HG03025 (cell line): ENCODE data around the gene PPP1R13B.

Experiments used
- ATAC-seq: cut with Tn5 transposase; IDR thresholded peaks from one replicate; pipeline ENCODE4 v1.9.1; 2021; ENCODE audit warnings: mild to moderate bottlenecking, moderate library complexity; ENCODE audit not compliant: unreplicated experiment, low FRiP score

PPP1R13B gene

DNA sequence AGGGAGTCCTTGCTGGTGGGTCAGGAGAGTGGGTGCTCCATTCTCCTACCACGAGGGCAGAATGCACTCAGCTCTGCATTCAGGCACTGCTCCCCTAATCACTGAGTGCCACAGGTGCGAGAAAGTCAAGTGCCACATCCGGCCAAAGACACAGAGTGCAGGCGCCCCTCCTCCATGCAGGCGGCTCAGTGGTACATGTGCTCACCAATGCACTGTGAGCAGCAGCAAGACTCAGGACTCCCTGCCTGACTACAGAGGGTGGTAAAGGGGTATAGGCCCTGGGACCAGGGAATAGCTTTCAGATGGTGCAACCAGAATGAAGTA lies 98.9 kb downstream of the PPP1R13B start:
- ATAC-seq = no peak

DNA sequence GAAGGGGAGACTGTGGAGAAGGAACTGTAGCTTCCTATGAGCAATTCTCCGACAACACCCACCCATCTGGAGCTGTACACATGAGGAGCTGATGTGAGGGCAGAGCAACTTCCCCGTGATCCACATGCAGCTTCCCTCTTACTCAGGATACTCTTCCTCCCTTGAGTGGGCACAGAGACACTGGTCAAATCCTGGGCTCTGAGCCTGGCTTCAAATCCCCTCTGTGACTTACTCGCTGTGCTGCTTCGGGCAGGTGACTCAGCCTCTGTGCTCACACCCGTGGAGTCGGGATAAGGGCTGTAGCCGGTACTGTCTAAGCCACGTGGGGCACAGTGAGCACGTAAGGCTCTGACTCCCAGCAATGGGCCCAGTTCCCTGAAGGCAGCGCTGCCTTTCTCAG lies 100.7 kb downstream of the PPP1R13B start:
- ATAC-seq = no peak

DNA sequence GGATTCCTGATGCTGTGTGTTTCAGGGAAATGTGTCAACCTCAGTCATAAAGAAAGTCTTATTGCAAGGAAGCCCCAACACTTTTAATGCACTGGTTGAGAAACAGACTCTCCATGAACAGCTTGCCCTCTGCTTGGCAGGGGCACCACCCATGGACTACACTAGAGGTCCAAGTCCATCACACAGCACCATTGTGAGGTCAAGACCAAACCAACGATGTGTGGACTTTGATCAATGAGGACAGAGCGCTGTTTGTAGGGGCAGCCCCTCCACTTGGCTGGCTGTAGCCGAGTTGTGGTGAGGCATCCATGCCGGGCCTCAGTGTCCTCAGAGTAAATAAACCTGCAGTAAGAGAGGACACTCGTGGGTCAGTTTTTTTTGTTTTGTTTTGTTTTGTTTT lies 102.0 kb downstream of the PPP1R13B start:
- ATAC-seq = no peak

DNA sequence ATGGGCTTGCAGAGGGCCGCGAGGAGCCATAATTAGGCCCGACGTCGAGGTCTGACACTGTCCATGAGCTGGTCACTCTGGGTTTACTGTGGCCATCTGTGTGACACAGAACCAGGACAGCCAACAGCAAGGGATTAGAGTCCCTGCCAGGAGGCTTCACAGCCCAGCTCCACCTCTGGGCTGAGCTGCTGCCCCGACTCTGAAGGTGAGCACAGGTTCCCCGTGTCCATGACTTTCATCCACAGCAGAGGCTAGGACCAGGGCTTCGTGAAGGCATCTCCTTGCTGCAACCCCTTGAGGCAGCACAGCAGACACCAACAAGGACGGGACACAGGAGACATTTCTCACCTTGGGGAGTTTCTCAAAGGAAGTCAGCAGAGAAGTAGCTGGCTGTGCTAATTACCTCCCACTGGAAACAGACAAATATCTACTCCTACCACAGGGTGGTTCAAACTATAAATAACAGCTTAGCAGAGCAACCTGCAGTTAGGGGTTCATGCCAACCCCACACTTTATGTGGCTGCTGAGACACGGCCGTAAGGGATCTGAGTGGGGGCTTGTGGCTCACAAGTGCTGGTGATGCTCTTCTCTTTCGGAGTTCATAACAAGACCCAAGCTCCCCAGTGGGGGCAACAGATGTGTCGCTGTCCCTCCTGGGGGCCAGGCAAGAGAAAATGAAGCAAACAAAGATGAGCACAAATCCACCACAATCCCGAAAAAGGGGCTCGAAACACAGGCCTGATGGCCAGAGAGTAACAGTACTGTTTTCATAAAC lies 102.6 kb downstream of the PPP1R13B start:
- ATAC-seq = no peak

DNA sequence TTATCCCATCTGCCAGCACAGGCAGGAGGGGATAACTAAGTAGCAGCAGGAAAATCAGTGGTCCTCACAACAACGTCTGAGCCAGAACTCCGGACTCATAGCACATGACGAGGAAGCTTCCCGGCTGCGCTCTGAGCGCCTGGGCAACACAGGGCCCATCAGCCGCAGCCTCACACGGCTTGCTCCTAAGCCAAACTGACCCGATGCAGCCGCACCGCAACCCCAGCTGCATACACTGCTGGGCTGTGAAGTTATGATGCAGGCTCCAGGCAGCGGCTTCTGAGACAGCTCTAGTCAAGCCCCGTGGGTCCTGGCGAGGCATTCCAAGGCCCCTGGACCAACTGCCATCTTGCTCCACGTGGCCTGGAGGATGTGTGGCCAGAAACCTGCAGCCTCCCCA lies 103.7 kb downstream of the PPP1R13B start:
- ATAC-seq = no peak

DNA sequence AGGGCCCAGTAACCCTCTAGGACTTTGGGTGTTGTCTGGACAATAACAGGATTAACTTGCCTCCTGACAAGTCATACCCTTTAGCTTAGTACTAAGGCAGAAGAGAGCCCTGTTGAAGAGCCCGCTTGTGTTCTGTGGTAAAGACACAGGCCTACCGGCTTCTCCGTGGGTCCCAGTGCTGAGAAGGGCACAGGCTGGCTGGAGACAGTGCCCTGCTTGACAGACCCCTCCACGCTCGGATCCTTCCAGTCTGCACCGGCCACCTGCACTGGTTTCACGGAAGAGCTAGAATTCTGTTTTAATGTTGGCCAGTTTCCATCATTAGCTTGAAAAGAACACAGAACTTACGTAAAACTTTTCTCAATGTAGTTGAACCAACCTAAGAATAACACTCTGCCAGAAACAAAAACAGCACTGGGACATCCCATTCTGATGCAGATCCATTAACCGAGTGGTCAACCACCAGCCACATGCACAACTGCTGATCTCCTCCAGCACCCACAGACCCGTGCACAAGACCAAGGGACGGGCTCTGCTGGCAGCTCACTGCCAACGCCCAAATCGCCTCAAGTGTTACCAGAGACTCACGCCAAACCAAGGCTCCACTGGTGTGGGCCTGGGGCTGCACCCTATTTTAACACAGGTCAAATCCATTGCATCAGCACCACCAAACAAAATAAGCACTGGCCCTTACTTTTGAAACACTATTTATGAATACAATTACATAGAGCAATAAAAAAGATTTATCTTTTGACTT lies 104.7 kb downstream of the PPP1R13B start:
- ATAC-seq = no peak

DNA sequence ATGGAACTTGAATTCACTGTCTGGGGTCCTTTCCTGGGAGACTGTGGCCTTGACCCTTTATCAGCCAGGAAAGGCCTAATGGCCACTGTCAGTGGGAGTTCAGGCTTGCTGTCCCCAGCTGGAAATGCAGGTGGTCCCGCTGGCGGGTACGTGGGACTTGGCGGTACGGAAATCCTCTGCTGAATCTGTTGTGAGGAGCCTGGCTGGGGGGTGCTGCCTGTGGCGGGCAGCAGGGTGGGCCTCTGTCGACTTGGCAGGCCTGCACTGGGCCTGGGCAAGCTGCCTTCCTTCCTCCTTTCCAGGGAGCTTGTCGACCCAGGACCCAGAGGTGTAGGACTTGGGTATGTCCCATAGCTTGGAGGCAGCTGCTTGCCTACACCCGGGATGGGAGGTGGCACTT lies 105.5 kb downstream of the PPP1R13B start:
- no peak for ATAC-seq

DNA sequence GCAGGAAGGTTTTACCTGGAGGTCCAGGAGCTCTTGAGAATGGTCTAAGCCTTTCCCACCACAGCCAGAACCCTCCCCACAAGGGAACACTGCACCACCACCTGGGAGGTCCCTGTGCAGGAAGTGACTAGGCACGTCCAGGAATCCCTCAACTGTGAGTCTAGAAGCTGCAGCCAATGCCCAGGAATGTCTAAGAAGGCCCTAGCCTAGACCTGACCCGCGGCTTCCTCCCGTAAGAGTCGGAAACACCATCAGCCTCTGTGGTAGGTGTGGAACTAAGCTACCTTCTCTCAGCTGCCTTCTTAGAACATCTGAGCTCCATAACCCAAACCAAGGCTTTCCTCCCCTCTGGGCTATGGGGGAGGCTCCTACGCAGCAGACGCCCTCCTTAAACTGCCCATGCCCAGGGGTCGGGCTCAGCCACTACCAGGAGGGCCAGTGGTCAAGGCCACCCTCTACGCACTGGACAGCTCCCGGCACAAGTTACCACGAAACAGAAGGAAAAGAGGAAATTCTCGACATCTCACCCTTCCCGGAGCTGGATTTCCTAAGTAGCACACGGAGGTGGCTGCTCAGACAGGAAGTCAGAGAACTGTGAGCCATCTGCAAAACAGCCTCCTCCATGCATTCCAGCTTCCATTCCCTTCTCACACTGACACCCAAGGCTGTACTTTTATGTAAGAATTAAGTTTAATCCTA lies 106.2 kb downstream of the PPP1R13B start:
- ATAC-seq = no peak

DNA sequence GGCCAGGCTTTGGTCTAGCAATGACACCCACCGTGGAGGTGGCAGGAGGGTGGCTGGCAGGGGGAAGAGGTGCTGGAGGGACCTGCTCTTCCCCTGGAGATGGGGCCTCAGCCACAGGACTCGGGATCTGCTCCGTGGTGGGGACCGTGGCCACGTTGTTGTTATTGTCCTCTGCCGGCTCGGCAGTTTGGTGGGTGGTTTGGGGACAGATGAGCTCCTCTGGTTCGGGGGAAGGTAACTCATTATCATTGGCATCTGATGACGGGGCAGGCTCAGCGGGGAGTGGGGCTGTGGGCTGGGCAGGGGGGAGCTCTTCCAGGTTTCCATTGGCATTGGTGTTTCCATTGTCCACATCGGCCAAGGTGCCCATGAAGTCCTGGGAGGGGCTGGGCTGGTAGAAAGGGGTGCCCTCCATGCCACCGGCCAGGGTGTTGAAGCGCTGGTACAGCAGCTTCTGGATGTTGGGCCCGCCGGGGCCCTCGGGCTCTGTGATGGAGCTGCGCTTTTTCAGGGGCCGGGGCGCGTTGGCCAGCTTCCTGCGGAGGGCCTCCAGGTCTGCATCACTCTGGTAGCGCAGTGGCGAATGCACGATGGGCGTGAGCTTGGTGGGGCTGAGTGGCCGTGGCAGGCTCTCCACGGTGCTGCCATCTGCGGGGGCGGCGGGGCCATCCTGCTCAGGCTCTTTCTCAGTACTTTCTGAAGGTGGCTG lies 107.4 kb downstream of the PPP1R13B start:
- ATAC-seq = no peak

DNA sequence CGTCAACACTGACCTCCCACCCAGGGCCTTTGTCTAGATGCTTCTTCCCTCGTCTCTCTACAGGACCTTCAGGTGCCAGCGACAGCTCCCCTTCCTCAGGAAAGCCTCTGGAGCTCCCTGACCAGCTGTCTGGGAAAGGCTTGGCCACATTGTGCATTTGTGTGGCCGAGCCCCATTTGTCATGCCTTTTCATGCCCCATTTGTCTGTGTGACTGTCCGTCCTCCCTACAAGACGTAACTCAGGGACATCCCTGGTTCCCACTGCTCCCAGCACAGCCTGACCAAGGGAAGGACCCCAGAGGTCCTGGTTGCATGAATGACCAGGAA lies 107.9 kb downstream of the PPP1R13B start:
- ATAC-seq = no peak

DNA sequence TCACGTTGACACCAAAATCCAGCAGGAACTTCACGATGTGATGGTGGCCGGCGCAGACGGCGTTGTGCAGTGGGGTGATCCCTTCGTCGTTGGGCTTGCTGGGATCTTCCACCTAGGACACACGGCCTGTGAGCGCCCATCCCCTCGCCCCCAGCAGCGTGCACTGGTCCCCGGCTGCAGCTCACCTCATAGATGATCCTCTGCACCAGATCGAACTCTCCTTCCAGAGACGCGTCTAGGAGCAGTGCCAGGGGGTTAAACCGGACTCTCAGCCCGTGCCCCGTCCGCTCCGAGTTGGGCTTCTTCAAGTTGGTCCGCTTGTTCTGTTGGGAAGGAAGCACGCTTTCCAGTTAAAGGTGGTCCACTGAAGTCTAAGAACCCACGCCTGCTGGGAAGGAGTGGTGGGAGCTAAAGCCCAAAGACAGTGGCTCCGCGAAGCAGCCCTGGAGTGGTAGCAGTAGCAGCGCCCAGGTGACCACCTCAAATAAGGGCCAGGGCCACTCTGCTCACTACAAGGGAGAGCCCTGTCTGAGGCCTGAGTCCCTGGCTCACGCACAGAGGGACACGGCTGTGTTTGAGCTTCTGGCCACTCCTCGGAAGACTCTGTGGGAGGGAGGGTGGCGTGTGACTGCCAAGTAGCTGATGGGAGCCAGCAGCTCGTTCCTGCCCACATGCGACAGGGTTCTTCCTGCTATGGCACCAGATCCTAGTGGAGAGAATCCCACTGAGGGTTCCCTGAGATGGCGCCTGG lies 108.5 kb downstream of the PPP1R13B start:
- ATAC-seq = no peak

DNA sequence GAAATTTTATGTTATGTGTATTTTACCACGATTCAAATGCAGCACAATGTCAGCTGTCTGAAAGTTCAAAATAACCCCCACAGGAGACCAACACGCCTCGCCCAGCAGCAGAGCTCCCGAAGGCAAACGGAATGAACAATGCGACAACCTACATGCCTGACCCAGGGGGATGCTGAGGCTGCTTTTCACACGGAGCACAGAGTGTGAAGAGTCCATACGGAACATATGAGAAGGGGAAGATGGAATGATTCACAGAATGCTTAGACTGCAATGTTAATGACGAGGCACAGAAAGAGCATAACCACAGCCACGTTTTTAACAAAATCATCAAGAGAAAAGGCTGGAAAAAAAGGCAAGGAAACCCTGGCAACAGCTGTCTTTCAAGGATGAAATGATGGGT lies 109.2 kb downstream of the PPP1R13B start:
- no peak for ATAC-seq

DNA sequence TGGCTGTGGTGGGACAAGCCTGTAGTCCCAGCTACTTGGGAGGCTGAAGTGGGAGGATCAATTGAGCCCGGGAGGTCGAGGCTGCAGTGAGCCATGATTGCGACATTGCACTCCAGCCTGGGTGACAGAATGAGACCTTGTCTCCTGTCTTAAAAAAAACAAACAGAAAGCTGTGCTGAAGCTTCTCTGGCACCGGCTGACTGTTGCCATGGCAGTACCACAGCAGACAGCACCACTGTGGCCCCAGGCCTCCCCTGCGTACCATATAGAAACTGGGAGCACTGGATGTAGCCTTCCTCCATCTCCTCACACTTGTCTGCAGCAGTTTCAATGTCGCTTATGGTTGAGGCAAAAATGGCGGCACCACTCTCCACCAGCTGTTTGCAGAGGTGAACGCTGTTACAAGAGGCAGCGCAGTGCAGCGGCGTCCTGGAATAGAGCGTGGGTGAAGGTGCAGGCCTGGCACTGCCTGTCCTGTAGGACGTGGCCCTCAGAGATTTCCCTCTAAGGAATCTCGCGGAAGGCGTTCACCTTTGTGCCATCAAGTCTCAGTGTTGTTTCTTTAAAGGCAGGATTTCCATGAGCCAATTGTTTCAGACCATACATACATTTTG lies 109.8 kb downstream of the PPP1R13B start:
- ATAC-seq = no peak

DNA sequence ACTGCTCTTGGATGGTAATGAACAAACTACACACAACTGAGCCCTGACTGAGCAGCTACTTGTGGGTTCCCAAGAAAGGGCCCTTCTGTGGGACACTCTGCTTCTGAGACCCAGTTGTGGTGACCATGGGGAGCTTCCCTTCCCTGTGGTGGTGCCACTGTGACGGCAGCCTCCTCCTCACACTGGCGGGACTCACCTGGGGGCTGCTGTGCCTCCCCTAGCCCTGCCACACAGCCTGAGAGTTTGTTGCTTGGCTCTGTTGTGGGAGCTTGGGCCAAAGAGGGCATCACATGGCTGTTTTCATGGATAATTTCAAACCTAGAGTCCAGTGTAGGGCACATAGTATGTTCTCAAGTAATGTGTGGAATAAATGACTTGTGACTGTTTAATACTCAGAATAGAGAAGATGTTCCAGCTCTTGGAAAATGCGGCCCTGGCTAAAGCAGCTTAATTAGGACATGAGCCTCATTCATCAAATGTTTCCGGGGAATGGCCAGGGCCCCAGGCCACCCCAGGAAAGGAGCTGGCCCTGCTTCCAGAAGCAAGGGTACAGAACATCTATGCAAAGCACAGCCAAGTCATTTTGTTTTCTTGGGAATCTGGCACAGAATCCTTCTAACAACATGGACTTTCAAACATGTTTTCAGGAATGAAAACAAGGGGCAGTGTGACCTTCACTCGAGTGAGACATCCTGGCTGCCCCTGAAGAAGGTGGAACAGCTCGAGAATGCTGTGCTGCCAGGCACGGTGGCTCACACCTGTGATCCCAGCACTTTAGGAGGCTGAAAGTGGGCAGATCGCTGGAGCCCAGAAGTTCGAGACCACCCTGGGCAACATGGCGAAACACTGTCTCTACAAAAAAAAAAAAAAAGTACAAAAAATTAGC lies 110.6 kb downstream of the PPP1R13B start:
- ATAC-seq = no peak

DNA sequence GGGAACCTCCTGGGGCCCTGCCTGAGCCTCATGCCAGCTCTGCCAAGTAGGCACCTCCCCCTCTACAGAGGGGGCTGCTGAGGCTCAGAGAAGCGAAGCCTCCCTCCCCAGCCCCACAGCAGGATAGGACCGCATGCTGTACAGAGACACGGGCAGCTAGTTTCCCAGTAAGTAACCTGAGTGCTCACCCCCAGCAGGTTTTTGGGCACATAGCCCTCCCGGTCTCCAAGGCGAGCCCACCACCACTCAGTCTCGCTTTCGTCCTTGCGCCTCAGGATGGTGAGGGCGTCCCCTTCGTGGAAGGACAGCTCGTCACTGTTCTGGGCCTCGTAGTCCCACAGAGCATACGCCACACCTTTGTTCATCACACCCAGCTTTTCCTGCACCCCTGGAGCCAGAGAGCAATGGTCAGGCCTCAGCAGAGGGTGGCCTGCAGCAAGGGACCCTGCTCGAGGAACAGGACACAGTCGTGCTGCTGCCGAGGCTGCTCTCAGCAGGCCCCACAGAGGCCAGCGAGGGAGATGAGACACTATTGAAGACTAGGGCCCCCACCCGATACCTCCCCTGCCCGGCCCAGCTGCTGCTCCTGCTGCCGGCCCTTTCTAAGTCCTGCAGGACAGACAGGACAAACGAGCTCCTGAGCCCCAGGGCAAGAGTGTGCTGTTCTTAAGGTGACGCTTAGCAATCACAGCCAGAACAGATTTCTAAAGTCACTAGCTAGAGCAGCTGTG lies 111.4 kb downstream of the PPP1R13B start:
- no peak for ATAC-seq

DNA sequence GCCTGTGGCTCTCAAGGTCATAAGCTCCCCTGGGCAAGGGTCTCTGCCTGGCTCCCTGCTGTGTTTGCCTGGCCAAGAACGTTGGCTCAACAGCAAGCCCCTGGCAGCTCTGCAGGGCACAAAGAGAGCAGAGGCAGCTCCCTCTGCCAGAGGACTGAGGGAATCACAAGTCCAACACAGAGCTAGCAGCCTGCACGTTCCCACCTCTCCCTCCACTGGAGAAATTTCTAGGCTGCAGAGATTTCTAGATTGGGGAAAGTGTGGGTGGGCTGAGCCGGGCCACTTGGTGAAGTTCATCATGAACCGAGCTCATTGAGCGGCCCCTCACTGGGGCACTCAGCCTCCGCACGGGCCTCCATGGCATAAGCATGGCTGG lies 111.9 kb downstream of the PPP1R13B start:
- no peak for ATAC-seq

DNA sequence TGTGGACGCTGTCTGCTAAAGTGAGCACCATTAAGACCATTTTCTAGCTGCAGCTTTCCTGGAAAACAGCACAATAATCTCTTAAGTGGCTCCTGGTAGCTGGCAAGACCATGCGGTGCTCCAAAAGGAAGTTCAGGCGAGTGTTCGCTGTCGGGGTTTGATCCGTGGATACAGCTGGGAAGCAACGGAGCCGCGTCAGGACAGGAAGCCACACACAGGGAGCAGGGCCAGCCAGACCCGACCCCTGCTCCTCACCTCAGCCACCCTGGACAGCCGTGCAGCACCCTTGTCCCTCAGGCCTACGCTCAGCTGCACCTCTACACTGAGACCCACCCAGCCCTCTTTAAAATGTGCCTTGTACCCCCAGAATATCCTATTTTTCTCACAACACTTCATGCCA lies 112.4 kb downstream of the PPP1R13B start:
- no peak for ATAC-seq

DNA sequence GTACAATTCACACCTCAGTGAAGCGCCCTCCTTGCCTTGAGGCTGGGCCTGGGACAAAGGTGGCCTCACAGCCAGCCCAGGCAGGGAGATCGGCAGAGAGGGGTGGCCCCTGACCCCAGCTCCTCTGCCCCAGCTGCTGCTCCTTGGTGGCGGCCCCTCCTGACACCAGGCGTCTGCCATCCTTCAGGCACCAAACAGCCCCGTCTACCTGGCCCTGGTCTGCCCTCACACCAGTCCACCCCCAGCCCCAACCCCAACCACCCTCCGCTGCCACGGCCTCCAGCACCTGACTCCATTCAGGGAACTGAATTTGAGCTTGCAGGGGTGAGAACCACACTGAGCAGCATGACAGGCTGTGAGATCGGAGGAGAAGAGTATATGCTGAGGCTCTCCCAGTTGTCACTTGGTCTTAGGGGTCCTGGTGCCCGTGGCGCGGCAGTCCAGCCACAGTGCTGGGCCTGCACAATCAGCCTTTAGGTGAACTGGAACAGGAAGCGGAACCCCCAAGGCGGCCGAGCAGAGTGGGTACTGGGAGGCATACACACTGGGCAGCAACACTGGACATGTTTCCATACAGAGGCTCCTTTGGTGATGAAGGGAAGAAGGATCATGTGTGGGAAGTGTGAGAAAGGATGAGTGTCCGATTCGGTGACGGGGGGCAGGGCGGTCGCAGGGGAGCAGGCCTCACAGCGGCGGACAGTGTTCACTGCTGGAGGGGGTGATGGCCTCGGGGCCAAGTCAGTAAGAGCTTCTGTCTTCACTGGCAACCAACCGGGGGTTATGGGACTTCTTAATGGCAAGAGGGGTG lies 113.1 kb downstream of the PPP1R13B start:
- no peak for ATAC-seq
